T follicular helper cell (primary cell): ENCODE data around the gene ELANE.
A peak's percentile ranks its signal among the peaks of the same experiment; 100 is the strongest.
"Not testable (repeated sequence)": the region's sequence is repeated elsewhere in the genome, so short reads cannot be mapped to it uniquely, and the experiment has no call there.

ENCODE experiments used
- DNase-seq: peaks from one replicate; pipeline ENCODE4 v3.0.0-alpha.2; 2020; ENCODE audit warnings: low read depth

Gene ELANE

DNA sequence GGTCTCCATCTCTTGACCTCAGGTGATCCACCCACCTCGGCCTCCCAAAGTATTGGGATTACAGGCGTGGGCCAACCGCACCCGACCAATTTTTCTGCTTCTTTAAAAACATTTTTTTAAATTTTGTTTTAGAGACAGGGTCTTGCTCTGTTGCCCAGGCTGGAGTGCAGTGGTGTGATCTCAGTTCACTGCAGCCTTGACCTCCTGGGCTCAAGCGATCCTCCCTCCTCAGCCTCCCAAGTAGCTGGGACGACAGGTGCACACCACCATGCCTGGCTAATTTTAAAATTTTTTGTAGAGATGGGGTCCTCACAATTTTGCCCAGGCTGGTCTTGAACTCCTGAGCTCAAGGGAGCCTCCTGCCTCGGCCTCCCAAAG, 9.3 kb upstream of the ELANE start:
- not testable (repeated sequence) for DNase-seq

DNA sequence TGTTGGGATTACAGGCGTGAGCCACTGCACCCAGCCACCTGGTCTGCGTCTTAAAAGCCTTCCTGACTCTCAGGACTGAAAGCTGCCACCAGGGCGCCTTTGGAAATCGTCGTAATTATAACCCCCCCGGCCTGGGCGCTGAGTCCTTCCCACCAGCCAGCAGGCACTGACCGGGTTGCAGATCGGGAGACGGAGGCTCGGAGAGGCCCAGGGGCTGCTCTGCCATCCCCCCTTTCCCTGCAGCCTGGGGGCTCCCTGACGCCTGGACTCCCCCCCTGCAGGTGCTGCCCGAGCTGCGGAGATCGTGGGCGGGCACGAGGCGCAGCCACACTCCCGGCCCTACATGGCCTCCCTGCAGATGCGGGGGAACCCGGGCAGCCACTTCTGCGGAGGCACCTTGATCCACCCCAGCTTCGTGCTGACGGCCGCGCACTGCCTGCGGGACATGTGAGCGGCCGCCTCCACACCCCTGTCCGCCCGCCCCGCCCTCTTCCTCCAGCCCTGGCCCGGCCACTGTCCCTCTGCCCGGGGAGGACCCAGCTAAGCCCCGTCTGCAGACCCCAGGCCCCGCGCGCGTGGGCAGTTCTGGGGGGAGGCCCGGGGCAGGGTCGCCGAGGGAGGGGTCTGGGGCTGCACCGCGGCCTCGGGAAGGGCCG, 8.8 kb upstream of the ELANE start:
- DNase-seq: no peak

DNA sequence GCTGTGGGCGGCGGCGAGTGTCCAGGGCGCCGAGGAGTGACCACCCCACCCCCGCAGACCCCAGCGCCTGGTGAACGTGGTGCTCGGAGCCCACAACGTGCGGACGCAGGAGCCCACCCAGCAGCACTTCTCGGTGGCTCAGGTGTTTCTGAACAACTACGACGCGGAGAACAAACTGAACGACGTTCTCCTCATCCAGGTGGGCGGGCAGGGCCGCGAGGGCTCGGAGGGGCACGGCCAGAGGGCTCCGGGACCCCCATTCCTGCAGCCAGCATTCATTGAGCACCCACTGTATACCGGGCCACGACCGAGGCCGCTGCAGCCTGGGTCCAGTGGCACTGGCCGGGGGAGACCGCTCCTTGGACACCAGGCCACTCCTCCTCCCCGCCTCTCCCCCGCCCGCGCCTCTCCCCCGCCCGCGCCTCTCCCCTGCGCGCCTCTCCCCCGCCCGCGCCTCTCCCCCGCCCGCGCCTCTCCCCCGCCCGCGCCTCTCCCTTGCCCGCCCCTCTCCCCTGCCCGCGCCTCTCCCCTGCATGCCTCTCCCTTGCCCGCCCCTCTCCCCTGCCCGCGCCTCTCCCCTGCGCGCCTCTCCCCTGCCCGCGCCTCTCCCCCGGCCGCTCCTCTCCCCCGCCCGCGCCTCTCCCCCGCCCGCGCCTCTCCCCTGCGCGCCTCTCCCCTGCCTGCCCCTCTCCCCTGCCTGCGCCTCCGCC, 8.1 kb upstream of the ELANE start:
- no peak for DNase-seq

DNA sequence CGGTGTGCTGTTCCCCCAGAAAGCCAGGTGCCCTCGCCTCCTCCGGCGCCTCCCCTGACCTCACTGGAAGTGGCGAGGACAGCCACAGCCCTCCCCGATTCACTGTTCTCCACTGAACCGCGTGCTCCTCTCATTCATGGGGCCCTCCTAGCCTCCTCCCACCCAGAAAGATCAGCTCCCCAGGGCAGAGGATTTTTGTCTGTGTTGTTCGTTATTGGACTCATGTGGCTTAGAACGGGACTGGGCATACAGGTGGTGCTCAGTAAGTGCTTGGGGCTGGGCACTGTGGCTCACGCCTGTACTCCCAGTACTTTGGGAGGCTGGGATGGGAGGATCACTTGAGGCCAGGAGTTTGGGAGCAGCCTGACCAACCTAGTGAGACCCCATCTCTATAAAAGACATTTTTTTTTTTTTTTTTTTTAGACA, 7.5 kb upstream of the ELANE start:
- no peak for DNase-seq

GRCh38 chr19:845707-846521, 6.2 kb upstream of the ELANE start:
- DNase-seq: no peak

DNA sequence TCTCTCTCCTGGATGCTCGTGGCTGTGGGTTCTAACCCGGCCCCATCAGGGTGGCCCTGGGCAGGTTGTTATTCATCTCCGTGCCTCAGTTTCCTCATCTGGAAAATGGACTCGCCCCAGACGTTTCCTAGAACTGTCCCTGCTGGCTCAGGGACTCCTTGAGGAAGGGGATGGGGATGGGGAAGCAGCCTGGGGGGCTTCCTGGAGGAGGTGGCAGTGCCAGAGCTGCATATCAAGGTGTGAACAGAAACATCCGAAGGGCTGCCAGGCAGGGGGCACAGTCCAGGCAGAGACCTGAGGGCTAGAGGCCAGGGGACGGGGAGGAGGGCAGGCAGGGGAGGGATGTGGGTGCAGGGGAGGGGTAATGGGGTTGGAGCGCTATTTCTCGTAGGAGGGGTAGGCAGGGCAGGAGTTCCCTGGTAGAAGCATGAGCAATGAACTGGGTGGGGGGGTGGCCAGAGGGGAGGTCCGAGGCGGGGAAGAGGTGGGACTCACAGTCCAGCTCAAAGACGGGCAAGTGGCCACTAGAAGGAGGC, 3.6 kb upstream of the ELANE start:
- DNase-seq: no peak

- not testable (repeated sequence) for DNase-seq
These were observed 2.9 kb upstream of the ELANE start for GRCh38 chr19:849195-849594.

DNA sequence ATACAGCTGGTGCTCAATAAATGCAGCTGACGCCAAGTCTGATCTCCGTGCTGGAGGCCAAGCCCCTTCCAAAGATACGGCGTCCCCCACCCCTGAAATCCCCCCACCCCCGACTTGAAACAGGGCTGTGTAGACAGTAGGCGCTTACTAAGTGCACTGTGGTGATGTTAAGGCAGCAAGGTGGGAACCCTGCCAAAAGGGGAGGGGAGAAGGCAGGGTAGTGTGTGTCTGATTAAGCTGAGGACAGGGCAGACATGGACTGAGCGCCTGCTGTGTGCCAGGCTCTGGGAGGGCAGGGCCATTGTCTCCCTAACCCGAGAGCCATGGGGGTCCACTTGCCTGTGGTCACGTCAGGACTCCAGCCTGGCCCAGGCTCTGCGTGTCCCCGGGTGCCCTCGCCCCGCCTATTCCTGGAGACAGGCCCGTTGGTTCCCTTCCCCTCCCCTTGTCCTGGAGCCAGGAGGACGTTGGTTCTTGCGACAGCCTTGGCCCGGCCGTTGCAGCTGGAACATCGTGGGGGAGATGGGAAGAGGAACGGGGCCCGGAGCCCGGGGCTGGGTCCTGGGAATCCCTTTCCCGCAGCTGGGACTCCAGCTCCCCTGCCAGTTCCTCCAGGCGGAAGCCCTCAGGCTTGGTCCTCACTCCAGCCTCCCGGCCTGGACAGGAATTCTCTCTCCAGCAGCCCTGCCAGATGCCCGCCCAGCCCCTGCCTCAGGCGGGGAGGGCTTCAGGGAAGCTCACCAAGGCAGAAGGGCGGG, 1.7 kb upstream of the ELANE start:
- DNase-seq: no peak

DNA sequence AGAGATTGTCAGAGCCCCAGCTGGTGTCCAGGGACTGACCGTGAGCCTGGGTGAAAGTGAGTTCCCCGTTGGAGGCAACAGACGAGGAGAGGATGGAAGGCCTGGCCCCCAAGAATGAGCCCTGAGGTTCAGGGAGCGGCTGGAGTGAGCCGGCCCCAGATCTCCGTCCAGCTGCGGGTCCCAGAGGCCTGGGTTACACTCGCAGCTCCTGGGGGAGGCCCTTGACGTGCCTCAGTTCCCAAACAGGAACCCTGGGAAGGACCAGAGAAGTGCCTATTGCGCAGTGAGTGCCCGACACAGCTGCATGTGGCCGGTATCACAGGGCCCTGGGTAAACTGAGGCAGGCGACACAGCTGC, 1.1 kb upstream of the ELANE start:
- no peak for DNase-seq

- no peak for DNase-seq
These were observed 997 bp downstream of the ELANE start for GRCh38 chr19:853014-853585.

- not testable (repeated sequence) for DNase-seq
These were observed 1.6 kb downstream of the ELANE start for GRCh38 chr19:853614-854220.

DNA sequence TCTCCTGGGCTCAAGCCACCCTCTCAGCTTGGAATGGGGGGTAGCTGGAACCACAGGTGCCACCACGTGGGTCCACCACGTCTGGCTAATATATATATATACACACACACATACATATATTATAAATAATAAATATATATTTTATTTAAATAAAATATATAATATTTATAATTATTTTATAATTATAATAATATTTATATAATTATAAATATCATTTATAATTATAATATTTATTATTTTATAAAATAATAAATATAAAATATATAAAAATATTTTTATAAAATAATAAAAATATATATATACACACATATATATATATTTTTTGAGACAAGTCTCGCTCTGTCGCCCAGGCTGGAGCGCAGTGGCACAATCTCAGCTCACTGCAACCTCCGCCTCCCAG, 2.4 kb downstream of the ELANE start:
- DNase-seq: no peak

GRCh38 chr19:855142-855541, 3.0 kb downstream of the ELANE start:
- DNase-seq: no peak

DNA sequence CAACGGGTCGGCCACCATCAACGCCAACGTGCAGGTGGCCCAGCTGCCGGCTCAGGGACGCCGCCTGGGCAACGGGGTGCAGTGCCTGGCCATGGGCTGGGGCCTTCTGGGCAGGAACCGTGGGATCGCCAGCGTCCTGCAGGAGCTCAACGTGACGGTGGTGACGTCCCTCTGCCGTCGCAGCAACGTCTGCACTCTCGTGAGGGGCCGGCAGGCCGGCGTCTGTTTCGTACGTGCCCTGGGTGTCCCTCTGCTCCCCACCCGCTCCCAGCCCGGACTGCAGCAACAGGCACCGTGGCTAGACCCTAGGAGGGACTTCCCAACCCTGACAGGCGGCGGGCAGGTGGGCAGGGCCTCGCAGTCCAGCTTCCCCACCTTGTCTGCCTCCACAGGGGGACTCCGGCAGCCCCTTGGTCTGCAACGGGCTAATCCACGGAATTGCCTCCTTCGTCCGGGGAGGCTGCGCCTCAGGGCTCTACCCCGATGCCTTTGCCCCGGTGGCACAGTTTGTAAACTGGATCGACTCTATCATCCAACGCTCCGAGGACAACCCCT, 3.5 kb downstream of the ELANE start:
- DNase-seq: no peak

- DNase-seq: no peak
These were observed 6.2 kb downstream of the ELANE start for GRCh38 chr19:858284-858683.

DNA sequence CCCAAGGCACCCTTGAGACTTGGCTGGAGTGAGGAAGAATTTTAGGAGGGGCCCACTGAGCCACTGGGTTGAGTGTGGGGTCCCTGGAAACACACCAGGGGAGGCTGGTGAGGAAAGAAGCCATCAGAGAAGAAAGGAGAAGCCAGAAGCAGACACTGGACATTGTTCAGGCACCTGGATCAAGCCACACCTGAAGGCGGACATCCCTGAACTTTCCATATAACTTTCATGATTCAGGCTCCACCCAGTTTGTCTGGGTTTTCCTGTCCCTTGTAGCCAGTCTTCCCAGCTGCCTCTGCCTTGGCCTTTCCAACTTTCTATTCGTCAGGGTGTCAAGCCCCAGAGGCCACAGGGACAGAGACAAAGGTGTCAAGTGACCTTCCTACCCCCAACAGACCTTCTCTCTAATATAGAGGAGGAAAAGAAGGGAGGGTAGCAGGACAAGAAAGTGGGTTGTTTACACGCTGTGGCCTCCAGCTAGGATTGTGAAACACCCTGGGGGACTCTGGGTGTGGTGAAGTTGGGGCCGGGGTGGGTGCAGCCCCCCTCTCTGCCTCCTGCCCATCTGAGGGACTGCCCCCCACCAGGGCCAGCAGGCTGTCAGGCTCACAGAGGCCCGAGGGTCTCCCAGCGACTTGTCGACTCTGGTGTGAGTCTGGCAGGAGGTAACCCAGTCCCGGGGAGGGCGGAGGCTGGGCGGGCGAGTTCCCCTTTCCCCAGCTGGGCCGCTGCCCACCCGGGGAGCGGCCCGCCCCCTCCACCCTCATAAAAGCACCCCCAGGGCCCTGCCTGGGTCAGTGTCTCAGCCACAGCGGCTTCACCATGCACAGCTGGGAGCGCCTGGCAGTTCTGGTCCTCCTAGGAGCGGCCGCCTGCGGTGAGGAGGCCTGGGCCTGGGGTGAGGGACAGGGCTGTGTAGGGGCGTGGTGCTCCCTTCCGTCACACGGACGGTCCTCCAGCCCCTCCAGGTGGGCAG, 7.1 kb downstream of the ELANE start, which contains the start of gene CFD:
CFD (plus strand) TSS at position 797 of the 976 bp plus-strand sequence; CDS start at position 823, 26 bp downstream.
- no peak for DNase-seq

- DNase-seq: no peak
These were observed 9.1 kb downstream of the ELANE start for GRCh38 chr19:861141-861755.

DNA sequence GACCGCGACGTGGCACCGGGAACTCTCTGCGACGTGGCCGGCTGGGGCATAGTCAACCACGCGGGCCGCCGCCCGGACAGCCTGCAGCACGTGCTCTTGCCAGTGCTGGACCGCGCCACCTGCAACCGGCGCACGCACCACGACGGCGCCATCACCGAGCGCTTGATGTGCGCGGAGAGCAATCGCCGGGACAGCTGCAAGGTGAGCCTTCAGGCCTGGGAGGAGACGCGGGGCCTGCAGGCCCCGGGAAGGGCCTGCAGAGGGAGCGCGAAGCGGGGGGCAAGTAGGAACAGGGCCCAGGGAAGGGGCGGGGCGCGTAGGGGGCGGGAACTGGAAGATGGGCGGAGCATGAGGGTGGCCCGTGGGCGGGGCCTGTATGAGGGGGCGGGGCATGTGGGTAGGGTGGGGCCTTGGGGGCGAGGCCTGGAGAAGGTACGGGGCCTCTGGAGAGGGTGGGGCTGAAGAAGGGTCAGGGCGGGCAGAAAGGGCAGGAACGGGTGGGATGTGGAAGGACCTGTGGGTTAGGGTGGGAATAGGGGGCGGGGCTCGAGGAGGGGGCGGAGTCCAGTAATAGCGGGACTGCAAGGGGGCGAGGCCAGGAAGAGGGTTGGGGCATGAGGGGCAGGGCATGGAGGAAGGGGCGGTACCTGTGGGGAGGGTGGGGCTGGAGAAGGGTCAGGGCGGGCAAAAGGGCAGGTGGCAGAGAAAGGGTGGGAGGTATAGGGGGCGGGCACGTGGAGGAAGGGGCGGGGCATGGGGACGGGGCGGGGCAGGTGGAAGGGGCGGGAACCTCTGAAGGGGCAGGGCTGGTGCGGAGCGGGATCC, 9.9 kb downstream of the ELANE start:
- DNase-seq: peak; percentile 61
